ENCODE measurements around the gene MTNR1A.

MTNR1A gene

GRCh38 chr4:186554914-186555827 lies at the start of gene MTNR1A:
TSS of gene MTNR1A (minus strand) at chr4:186555567. CDS start at chr4:186555365, 202 bp downstream.
- DNase-seq (ENCODE audit: low read depth) = no peak

GRCh38 chr4:186604124-186604807 lies 48.9 kb upstream of the MTNR1A start:
- DNase-seq (ENCODE audit: low read depth) = no peak

GRCh38 chr4:186602978-186603377 lies 47.6 kb upstream of the MTNR1A start:
- DNase-seq (ENCODE audit: low read depth) = no peak

DNA sequence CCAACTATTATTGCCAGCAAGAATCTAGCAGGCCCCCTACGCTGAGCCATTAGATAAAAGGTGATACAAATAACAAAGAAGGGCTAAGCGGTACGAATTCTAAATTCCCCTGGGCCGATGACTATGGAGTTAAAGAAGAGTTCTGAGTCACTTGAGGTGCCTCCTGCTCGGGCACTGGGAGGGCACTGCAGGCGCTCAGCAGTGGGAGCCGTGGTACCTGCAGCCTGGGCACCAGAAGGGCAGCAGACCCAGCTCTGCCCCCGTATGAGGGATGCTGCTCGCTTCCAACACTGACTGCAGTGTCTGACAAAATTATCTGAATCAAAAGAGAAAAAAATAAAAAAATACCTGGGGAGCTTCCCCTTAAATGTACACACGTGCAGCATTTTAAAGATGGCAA lies 44.1 kb upstream of the MTNR1A start:
- DNase-seq (ENCODE audit: low read depth) = no peak

DNA sequence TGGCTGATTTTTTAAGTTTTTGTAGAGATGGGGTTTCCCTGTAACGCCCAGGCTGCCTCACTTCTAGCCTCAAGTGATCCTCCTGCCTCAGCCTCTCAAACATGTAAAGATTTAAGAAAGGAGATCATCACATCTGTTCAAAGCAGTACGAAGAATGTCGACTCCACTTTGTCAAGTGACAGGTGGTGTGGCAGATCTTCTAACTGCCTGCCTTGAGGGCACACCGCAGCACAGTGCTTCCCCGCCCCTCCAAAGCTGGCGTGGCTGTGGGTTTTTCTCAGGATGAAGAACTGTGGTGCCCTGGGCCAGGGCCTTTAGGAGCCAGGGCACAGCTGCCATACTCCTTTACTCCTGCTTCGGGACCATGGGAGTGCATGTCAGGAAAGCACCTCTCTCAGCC lies 43.3 kb upstream of the MTNR1A start:
- no peak for DNase-seq (ENCODE audit: low read depth)

DNA sequence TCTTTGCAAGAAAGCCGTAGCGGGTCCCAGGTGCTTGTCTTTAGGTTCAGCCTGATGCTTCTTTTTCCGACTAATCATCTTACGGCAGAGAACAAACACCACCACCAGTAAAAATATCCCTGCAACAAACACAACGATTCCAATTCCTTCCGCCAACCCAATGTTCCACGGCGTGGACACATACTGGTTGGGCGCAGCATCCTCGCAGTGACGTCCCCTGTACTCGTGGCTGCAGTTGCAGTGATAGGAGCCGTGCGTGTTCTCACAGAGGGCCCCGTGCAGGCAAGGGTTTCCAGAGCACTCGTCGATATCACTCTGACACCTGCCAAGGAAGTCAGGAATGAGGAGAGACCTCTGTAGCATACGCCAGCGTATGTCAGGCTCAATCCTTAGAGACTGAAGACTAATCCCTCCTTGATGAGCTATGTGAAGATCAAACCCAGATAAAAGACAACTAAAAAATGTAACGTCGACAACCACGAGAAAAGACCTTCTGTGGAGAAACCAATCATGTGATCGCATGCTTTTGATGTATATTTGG lies 41.6 kb upstream of the MTNR1A start:
- no peak for DNase-seq (ENCODE audit: low read depth)

- DNase-seq (ENCODE audit: low read depth) = no peak
Measured at GRCh38 chr4:186596346-186596745, 41.0 kb upstream of the MTNR1A start.

GRCh38 chr4:186593587-186593973 lies 38.2 kb upstream of the MTNR1A start:
- no peak for DNase-seq (ENCODE audit: low read depth)

DNA sequence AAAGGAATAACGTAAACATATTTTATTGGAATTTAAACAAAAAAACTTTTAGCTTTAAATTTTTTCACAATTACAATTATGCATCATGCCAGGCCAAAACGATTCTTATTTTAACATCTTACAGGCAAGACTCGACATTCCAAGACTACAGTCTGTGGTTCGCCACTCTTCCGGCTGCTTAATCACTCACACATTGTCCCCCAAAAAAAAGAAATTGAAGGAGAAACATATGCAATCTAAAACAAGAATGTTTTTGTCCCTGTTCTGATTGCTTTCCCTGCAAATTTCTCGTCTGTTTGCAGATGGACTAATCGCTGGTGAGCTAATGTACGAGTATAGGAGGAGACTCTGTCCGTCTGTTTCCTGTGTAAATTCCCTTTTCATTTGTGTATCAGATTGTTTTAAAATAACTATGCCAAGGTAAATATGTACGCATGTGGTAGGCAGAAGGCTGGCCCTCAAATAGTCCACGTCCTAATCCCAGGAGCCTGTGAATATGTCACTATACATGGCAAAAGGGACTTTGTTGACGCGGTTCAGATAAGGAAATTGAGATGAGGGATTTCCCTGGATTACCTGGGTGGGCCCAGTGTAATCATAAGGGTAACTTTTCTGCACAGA lies 37.7 kb upstream of the MTNR1A start:
- no peak for DNase-seq (ENCODE audit: low read depth)

- no peak for DNase-seq (ENCODE audit: low read depth)
Measured at GRCh38 chr4:186592445-186592844, 37.1 kb upstream of the MTNR1A start.

- DNase-seq (ENCODE audit: low read depth) = no peak
Measured at GRCh38 chr4:186591651-186592050, 36.3 kb upstream of the MTNR1A start.

GRCh38 chr4:186588503-186588902 lies 33.1 kb upstream of the MTNR1A start:
- no peak for DNase-seq (ENCODE audit: low read depth)

GRCh38 chr4:186587416-186588018 lies 32.1 kb upstream of the MTNR1A start:
- DNase-seq (ENCODE audit: low read depth) = peak; percentile 25

GRCh38 chr4:186586205-186586604 lies 30.8 kb upstream of the MTNR1A start:
- no peak for DNase-seq (ENCODE audit: low read depth)

DNA sequence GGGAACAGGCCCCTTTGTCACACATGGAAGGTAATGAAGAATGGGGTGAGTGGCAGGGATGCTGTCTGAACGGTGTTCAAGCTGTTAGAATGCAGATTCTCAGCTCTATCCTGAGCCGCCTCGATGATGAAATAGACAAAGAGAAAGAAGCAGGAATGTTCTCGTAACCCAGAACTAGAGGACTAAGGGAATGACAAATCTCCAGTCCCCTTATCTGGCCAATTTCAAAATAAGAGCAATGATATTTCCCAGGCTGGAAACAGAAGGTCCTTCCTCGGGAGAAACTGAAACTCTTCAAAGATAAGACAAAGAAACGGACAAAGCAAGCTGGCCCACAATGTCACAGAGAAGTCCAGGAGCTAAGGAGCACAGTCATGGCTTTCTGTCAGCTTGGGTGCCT lies 29.5 kb upstream of the MTNR1A start:
- DNase-seq (ENCODE audit: low read depth) = no peak

GRCh38 chr4:186581421-186581820 lies 26.1 kb upstream of the MTNR1A start:
- DNase-seq (ENCODE audit: low read depth) = no peak

DNA sequence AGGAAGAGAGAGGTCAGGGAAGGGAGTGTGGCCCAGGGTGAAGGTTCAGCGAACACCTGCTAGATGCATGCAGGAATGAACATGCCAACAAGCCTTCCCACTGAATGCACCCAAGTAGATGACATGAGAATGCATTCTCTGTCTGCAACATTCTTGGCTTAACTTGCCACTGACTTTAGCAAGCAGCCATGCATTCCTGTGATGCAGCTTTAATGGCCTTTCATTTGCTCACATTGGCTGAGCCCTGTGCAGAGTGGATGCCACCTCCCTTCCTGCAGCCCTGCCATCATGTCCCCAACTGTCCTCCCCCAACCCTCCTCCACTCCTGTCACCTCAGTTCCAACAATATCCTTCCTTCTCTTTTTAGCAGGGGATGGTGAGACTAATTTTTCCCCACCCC lies 25.3 kb upstream of the MTNR1A start:
- no peak for DNase-seq (ENCODE audit: low read depth)

DNA sequence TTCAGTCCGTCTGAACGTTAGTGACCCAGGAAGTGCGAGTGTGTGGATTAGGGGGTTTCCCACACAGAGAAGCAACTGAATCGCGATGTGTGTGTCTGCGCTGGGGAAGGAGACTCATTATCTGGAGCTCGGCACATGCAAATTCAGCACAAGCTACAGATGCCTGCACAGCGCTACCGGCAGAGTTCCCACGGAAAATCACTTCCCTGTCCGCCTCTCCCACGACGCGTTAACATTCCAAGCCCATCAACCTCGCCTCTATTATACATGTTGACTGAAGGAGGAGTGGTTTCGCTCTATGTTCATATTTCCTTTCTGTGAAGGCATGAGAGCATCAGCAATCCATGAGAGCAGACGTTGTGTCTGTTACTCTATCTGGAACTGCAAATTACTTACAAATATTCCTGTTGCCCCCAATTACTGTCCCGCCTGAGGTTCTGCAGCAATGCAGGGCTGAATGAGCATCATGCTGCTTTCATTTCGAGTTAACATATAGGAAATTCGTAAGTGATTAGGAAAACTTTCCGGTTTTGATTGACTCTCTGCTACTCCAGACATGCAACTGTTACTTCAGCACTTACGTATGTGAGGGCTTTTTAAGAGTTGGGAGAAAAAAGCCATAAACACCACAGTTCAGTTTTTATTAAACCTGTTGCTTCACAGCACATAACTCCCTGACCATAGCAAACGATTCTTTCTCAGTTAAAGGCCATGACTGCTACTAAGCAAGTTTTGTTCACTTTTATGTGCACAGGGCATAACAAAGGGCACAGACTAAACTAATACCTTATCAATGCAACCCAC lies 15.0 kb upstream of the MTNR1A start:
- no peak for DNase-seq (ENCODE audit: low read depth)

DNA sequence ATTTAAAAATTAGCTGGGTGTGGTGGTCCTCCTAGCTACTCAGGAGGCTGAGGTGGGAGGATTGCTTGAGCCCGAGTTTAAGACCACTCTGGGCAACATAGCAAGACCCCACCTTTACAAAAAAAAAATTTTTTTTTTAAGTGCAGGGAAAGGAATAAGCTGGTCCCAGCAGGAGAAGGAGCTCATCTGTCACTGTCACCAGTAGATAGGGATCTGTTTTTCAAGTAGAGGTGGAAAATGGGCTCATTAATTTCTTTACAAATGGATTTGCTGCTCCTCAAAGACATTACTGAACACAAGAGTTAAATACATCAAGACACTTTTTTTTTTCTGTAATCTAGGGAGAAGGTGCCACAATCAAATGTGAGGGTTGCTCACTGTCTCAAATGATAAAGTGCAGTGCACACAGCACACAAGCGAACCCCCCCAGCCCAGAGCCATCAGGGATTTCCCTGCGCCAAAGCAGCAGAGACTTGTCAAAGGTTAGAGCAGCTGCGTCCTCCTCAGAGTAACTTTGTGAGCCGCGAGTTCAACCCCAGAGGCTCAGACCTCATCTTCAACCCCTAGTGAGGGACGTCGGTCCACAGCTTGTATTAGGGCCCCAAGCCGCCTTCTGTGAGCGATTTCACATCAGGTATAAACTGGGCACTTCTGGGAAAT lies 14.3 kb upstream of the MTNR1A start:
- no peak for DNase-seq (ENCODE audit: low read depth)

DNA sequence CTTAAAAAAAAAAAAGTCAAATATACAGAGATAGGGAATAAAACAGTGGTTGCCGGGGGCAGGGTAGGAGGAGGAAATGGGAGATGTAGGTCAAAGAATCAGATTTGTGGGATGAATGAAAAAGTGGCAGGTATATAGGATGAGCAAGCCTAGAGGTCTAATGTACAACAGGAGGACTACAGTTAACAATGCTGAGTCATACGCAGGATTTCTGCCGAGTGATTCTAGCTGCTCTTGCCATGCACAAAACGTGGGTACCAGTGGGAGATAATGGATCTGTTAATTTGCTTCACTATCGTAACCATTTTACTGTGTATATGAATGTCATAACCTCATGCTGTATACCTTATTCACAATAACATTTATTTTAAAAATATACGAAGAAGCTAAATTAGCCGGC lies 10.7 kb upstream of the MTNR1A start:
- no peak for DNase-seq (ENCODE audit: low read depth)

DNA sequence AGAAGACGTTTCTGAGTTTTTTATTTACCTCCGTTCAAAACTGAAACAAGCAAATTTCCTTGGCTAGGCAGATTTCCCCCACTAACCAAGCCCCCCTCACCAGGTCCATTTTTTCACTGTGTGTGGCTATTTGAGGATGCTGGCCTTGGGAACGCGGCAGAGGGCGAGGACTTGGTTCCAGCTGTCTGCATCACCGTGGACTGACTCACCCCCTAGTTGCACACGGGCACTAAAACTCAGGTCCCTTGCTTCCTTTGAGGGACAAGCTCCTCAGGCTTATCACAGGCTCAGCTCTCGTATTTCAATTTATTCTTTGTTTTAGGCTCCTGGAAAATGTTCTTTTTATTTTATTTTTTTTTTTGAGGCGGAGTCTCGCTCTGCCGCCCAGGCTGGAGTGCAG lies 8.4 kb upstream of the MTNR1A start:
- DNase-seq (ENCODE audit: low read depth) = no peak
